Uterus (tissue), 2 donors: ENCODE measurements around the gene LRRN2.

Experiments used
- CTCF ChIP-seq, 4 experiments: fragments of 200-600 bp in 2 of 4; fragments of 450-650 bp in 2 of 4; sonication (generic) in 2 of 4; IDR thresholded peaks; one replicate each; pipeline ENCODE4 v1.5.1; 2016 to 2019; ENCODE audit warnings: antibody characterized with exemption in 4 of 4, mild to moderate bottlenecking in 2 of 4, moderate library complexity in 1 of 4
- POLR2A ChIP-seq, 2 donors: fragments of 450-650 bp; IDR thresholded peaks; one replicate each; pipeline ENCODE4 v1.6.1; 2016; ENCODE audit warnings: antibody characterized with exemption in 2 of 2, mild to moderate bottlenecking in 1 of 2, moderate library complexity in 1 of 2

GRCh38 chr1:204613636-204614035, 71.9 kb downstream of the LRRN2 start:
- TF ChIP-seq CTCF (IDR thresholded peaks at IDR 0.05) (no peak), POLR2A (IDR thresholded peaks at IDR 0.05) (no peak)
